ENCODE results near the gene FOXE3. TPM values are rescaled to one million over a fixed set of nuclear protein-coding genes. Genes with fewer than 3 reads are reported as not detected.

The FOXE3 gene
- total RNA-seq, 1 experiment from 2014 or later, result 0.14 TPM

DNA sequence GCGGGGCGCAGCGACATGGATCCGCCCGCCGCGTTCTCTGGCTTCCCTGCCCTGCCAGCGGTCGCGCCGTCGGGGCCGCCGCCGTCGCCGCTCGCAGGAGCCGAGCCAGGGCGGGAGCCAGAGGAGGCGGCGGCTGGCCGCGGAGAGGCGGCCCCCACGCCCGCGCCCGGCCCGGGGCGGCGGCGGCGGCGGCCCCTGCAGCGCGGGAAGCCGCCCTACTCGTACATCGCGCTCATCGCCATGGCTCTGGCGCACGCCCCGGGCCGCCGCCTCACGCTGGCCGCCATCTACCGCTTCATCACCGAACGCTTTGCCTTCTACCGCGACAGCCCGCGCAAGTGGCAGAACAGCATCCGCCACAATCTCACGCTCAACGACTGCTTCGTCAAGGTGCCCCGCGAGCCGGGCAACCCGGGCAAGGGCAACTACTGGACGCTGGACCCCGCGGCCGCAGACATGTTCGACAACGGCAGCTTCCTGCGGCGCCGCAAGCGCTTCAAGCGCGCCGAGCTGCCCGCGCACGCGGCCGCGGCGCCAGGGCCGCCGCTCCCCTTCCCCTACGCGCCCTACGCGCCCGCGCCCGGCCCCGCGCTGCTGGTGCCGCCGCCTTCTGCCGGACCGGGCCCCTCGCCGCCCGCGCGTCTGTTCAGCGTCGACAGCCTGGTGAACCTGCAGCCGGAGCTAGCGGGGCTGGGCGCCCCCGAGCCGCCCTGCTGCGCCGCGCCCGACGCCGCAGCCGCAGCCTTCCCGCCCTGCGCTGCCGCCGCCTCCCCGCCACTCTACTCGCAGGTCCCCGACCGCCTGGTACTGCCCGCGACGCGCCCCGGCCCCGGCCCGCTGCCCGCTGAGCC is 459 bp downstream of the FOXE3 start:
- Histone ChIP-seq H3K36me3 (replicated peaks; ENCODE audit: control insufficient read depth, insufficient read depth, low read length) (no peaks in the 10 kb centered on the region), H3K27me3 (ENCODE audit: control insufficient read depth, insufficient read depth, low read length) (peaks cover 84% of the 10 kb centered on the region), H3K4me3 (ENCODE audit: insufficient read depth, low read depth, low read length) (peak overlapping the region; percentile 32)
- DNase-seq, result peak; percentile 84

GRCh38 chr1:47417170-47418044 is 1.3 kb downstream of the FOXE3 start:
- no peak overlapping the region; the same call in 1 of the 2 replicates for H3K4me3 ChIP-seq (ENCODE audit: insufficient read depth, low read depth, low read length)
- no peaks in the 10 kb centered on the region for H3K36me3 ChIP-seq (replicated peaks; ENCODE audit: control insufficient read depth, insufficient read depth, low read length)
- H3K27me3 ChIP-seq (ENCODE audit: control insufficient read depth, insufficient read depth, low read length), result peaks cover 83% of the 10 kb centered on the region
- peak; percentile 84 for DNase-seq

GRCh38 chr1:47418122-47418521 is 2.0 kb downstream of the FOXE3 start:
- peaks cover 83% of the 10 kb centered on the region for H3K27me3 ChIP-seq (ENCODE audit: control insufficient read depth, insufficient read depth, low read length)
- DNase-seq, result no peak
- no peaks in the 10 kb centered on the region for H3K36me3 ChIP-seq (replicated peaks; ENCODE audit: control insufficient read depth, insufficient read depth, low read length)
- no peak overlapping the region for H3K4me3 ChIP-seq (ENCODE audit: insufficient read depth, low read depth, low read length)

DNA sequence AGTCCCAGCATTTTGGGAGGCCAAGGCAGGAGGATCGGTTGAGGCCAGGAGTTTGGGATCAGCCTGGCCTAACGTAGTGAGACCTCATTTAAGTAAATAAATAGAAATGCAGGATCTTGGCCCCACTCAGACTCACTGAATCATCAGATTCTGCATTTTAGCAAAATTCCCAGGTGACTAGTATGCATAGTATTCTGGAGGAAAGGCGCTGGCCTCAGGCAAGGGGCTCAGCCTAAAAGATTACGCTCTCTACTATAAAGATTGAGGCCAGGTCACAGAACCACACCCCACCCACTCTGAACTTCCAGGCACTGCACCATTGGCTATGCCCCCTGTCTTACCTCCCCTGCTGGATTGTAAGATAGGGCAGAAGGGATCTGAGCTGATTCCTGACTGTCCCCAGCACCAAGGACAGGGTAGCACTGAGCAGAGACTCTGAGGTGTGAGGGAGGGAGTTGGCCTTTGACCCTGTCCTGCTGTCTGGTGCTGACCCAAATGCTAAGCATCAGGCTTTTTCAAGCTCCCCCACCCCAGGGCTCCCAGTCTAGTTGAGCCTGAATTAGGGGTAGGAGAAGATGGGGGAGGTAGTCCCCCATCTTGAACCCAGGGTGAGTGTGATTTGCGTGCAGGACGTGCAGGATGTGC is 2.7 kb downstream of the FOXE3 start:
- H3K4me3 ChIP-seq (ENCODE audit: insufficient read depth, low read depth, low read length), result no peak overlapping the region
- no peaks in the 10 kb centered on the region for H3K36me3 ChIP-seq (replicated peaks; ENCODE audit: control insufficient read depth, insufficient read depth, low read length)
- peaks cover 77% of the 10 kb centered on the region for H3K27me3 ChIP-seq (ENCODE audit: control insufficient read depth, insufficient read depth, low read length)
- no peak for DNase-seq

DNA sequence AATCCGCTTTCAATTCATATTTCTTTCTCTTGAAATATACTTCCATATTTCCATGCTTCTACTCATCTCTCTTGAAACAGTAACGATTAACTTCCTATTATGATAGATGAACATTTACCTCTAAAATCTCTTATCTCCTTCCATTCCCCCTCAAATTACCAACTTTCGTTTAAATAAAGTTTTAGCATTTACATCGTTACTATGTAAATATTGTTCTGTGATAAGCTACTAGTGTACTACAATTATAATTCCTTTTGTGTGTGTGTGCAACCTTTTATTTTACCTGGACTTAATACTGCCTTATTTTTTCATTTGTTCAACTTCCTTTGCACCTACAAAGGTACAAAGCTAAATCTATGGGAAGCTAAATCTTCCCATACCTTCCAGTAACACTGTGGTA is 4.5 kb downstream of the FOXE3 start:
- no peak overlapping the region for H3K4me3 ChIP-seq (ENCODE audit: insufficient read depth, low read depth, low read length)
- no peak for DNase-seq
- no peaks in the 10 kb centered on the region for H3K36me3 ChIP-seq (replicated peaks; ENCODE audit: control insufficient read depth, insufficient read depth, low read length)
- H3K27me3 ChIP-seq (ENCODE audit: control insufficient read depth, insufficient read depth, low read length), result peaks cover 67% of the 10 kb centered on the region

DNA sequence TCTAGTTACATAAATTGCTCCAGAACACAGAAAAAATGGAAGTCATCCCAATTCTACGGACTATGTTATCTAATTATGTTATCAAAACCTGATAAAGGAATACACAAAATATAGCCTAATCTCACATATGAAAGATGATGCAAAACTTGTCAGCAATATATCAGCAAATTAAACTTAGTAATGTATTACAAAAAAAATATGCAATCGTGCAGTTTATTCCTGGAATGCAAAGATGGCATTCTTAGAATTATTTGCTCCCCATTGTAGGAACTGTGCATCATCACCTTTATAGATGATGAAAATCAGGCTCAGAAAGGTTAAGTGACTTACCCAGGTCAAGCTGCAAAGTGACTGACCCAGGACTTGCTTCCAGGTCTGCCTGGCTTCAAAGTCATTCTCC is 7.8 kb downstream of the FOXE3 start:
- Histone ChIP-seq H3K36me3 (replicated peaks; ENCODE audit: control insufficient read depth, insufficient read depth, low read length) (no peaks in the 10 kb centered on the region), H3K27me3 (ENCODE audit: control insufficient read depth, insufficient read depth, low read length) (peaks cover 52% of the 10 kb centered on the region), H3K4me3 (ENCODE audit: insufficient read depth, low read depth, low read length) (no peak overlapping the region)
- no peak for DNase-seq

GRCh38 chr1:47424336-47424982 is 8.4 kb downstream of the FOXE3 start:
- peaks cover 51% of the 10 kb centered on the region for H3K27me3 ChIP-seq (ENCODE audit: control insufficient read depth, insufficient read depth, low read length)
- H3K36me3 ChIP-seq (replicated peaks; ENCODE audit: control insufficient read depth, insufficient read depth, low read length), result no peaks in the 10 kb centered on the region
- peak; percentile 78 for DNase-seq
- no peak overlapping the region for H3K4me3 ChIP-seq (ENCODE audit: insufficient read depth, low read depth, low read length)

- Histone ChIP-seq H3K36me3 (replicated peaks; ENCODE audit: control insufficient read depth, insufficient read depth, low read length) (no peaks in the 10 kb centered on the region), H3K27me3 (ENCODE audit: control insufficient read depth, insufficient read depth, low read length) (peaks cover 82% of the 10 kb centered on the region), H3K4me3 (ENCODE audit: insufficient read depth, low read depth, low read length) (no peak overlapping the region)
- DNase-seq, result peak; percentile 28
Observed at GRCh38 chr1:47431534-47431933, 15.4 kb downstream of the FOXE3 start.

- DNase-seq, result peak; percentile 84
- H3K27me3 ChIP-seq (ENCODE audit: control insufficient read depth, insufficient read depth, low read length), result peaks cover 88% of the 10 kb centered on the region
- peak overlapping the region; percentile 36 for H3K4me3 ChIP-seq (ENCODE audit: insufficient read depth, low read depth, low read length)
- no peaks in the 10 kb centered on the region for H3K36me3 ChIP-seq (replicated peaks; ENCODE audit: control insufficient read depth, insufficient read depth, low read length)
Observed at GRCh38 chr1:47432071-47433036, 16.3 kb downstream of the FOXE3 start.

- peak; percentile 37 for DNase-seq
- H3K27me3 ChIP-seq (ENCODE audit: control insufficient read depth, insufficient read depth, low read length), result peaks cover 87% of the 10 kb centered on the region
- no peak overlapping the region for H3K4me3 ChIP-seq (ENCODE audit: insufficient read depth, low read depth, low read length)
- no peaks in the 10 kb centered on the region for H3K36me3 ChIP-seq (replicated peaks; ENCODE audit: control insufficient read depth, insufficient read depth, low read length)
Observed at GRCh38 chr1:47433037-47433421, 16.9 kb downstream of the FOXE3 start.

DNA sequence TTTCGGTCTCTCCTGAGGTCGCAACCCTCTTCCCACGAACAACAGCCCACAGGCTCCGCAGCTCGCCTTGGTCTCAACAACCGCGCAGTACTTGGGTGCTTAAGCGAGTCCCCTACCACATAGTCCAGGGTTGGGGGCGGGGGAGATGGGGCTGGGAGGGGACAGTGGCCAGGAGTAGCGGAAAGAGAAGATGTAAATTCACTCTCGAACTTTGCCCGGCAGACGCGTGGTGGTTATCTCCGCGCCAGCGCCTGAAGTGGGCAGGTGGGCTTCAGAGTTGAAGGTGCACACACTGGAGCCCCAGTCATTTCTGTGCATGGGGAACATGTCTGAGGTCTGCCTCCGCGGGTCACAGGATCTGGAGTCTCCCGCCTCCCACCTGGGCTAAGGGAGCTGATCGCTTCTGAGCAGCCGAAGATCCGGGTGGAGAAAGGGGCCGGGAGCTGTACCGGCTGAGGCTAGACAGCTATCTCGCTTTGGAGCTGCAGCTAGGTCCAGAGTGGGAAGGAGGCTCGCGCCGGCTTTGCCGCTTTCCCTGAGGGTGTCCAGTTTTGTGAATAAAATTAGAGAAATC is 17.5 kb downstream of the FOXE3 start:
- Histone ChIP-seq H3K36me3 (replicated peaks; ENCODE audit: control insufficient read depth, insufficient read depth, low read length) (no peaks in the 10 kb centered on the region), H3K4me3 (ENCODE audit: insufficient read depth, low read depth, low read length) (peak overlapping the region; percentile 1; the same call in 1 of the 2 replicates), H3K27me3 (ENCODE audit: control insufficient read depth, insufficient read depth, low read length) (peaks cover 87% of the 10 kb centered on the region)
- peak; percentile 72 for DNase-seq

GRCh38 chr1:47434051-47434842 is 18.2 kb downstream of the FOXE3 start:
- Histone ChIP-seq H3K4me3 (ENCODE audit: insufficient read depth, low read depth, low read length) (peak overlapping the region; percentile 12), H3K36me3 (replicated peaks; ENCODE audit: control insufficient read depth, insufficient read depth, low read length) (no peaks in the 10 kb centered on the region), H3K27me3 (ENCODE audit: control insufficient read depth, insufficient read depth, low read length) (peaks cover 87% of the 10 kb centered on the region)
- peak; percentile 67 for DNase-seq
